Tibial nerve (tissue), 4 donors: ENCODE data around the gene ENOX1.

Source experiments
- CTCF ChIP-seq, 5 experiments: fragments of 200-600 bp in 3 of 5; fragments of 450-650 bp in 2 of 5; sonication (generic) in 3 of 5; IDR thresholded peaks; one replicate each; pipeline ENCODE4 v1.5.1; 2016 to 2019; ENCODE audit warnings: antibody characterized with exemption in 5 of 5, mild to moderate bottlenecking in 3 of 5, moderate library complexity in 2 of 5
- EP300 ChIP-seq, 2 donors: sonication (generic); formaldehyde crosslinking; IDR thresholded peaks; one replicate each; pipeline ENCODE4 v1.6.1; 2017; ENCODE audit warnings: antibody characterized with exemption in 2 of 2, mild to moderate bottlenecking in 1 of 2

- no peak for TF ChIP-seq CTCF (IDR thresholded peaks at IDR 0.05)
- no peak for TF ChIP-seq EP300 (IDR thresholded peaks at IDR 0.05)
These were observed 466.9 kb downstream of the ENOX1 start for GRCh38 chr13:43319617-43320444.
